HepG2 (cell line): ENCODE measurements around the gene ABHD6. TPM values are rescaled to one million over a fixed set of nuclear protein-coding genes. Genes with fewer than 3 reads are reported as not detected.
A peak's percentile ranks its signal among the peaks of the same experiment; 100 is the strongest.

Experiments
- CHD2 ChIP-seq: IDR thresholded peaks from 2 replicates; pipeline ENCODE4 v1.6.1; 2011; ENCODE audit warnings: low read depth, low read length, improper control_type of control experiment
- DMAP1 ChIP-seq: IDR thresholded peaks from 2 replicates; pipeline ENCODE4 v1.6.1; 2016
- IKZF4 ChIP-seq: sonication (generic); formaldehyde crosslinking; IDR thresholded peaks from 2 replicates; pipeline ENCODE4 v1.5.1; 2020; ENCODE audit warnings: borderline replicate concordance, mild to moderate bottlenecking, low read depth, missing genetic modification reagents; ENCODE audit errors: not compliant biosample characterization
- MAX ChIP-seq: IDR thresholded peaks from 2 replicates; pipeline ENCODE4 v1.6.1; 2012; ENCODE audit warnings: inconsistent platforms
- MYPOP ChIP-seq: sonication (generic); formaldehyde crosslinking; IDR thresholded peaks from 2 replicates; pipeline ENCODE4 v1.8.1; 2023; ENCODE audit warnings: mild to moderate bottlenecking, moderate library complexity, missing genetic modification reagents
- NAIF1 ChIP-seq: sonication (generic); formaldehyde crosslinking; IDR thresholded peaks from 2 replicates; pipeline ENCODE4 v1.5.0; 2020; ENCODE audit warnings: mild to moderate bottlenecking, missing genetic modification reagents, borderline replicate concordance
- NFE2 ChIP-seq: sonication (generic); formaldehyde crosslinking; IDR thresholded peaks from 2 replicates; pipeline ENCODE4 v1.4.0; 2020; ENCODE audit warnings: missing genetic modification reagents
- NONO ChIP-seq, 2 experiments: fragments of 450-650 bp in 1 of 2; sonication (generic) in 1 of 2; formaldehyde crosslinking in 1 of 2; IDR thresholded peaks in 1 of 2; conservative IDR thresholded peaks in 1 of 2; 2 replicates each; pipeline versions ENCODE4 v1.6.1 to v1.8.0; 2017 to 2022; ENCODE audit warnings: mild to moderate bottlenecking in 1 of 2, missing genetic modification reagents in 1 of 2, moderate library complexity in 1 of 2
- RXRA ChIP-seq: sonication (generic); formaldehyde crosslinking; IDR thresholded peaks from 2 replicates; pipeline ENCODE4 v1.5.1; 2020; ENCODE audit warnings: missing genetic modification reagents
- SNAPC5 ChIP-seq: sonication (generic); formaldehyde crosslinking; IDR thresholded peaks from 2 replicates; pipeline ENCODE4 v1.8.1; 2023; ENCODE audit warnings: mild to moderate bottlenecking, missing genetic modification reagents, borderline replicate concordance
- USF2 ChIP-seq, 2 experiments: sonication (generic) in 1 of 2; formaldehyde crosslinking in 1 of 2; IDR thresholded peaks; 2 replicates each; pipeline versions ENCODE4 v1.5.1 to v1.6.1; 2011 to 2020; ENCODE audit warnings: borderline replicate concordance in 1 of 2, low read depth in 1 of 2, low read length in 1 of 2, mild to moderate bottlenecking in 1 of 2, missing genetic modification reagents in 1 of 2, moderate library complexity in 1 of 2
- ZNF10 ChIP-seq: sonication (generic); formaldehyde crosslinking; IDR thresholded peaks from 2 replicates; pipeline ENCODE4 v1.4.0; 2020; ENCODE audit warnings: mild to moderate bottlenecking, low read depth, missing genetic modification reagents, borderline replicate concordance
- ZNF205 ChIP-seq: IDR thresholded peaks from 2 replicates; pipeline ENCODE4 v1.6.1; 2018; ENCODE audit warnings: missing biosample characterization, missing genetic modification reagents
- ZNF607 ChIP-seq: sonication (generic); formaldehyde crosslinking; IDR thresholded peaks from 2 replicates; pipeline ENCODE4 v1.5.1; 2020; ENCODE audit warnings: missing genetic modification reagents, mild to moderate bottlenecking, borderline replicate concordance
- ZNF609 ChIP-seq: sonication (generic); formaldehyde crosslinking; IDR thresholded peaks from 2 replicates; pipeline ENCODE4 v1.4.0; 2020; ENCODE audit warnings: mild to moderate bottlenecking, missing genetic modification reagents, borderline replicate concordance
- ZNF672 ChIP-seq: sonication (generic); formaldehyde crosslinking; IDR thresholded peaks from 2 replicates; pipeline ENCODE4 v1.8.1; 2022; ENCODE audit warnings: missing genetic modification reagents
- ZNF740 ChIP-seq: sonication (generic); formaldehyde crosslinking; IDR thresholded peaks from 2 replicates; pipeline ENCODE4 v1.4.0; 2020; ENCODE audit warnings: missing genetic modification reagents
- ZNF772 ChIP-seq: sonication (generic); formaldehyde crosslinking; IDR thresholded peaks from 2 replicates; pipeline ENCODE4 v1.5.0; 2020; ENCODE audit warnings: mild to moderate bottlenecking, missing genetic modification reagents
- polyA plus RNA-seq, 8 experiments: library from polyadenylated mRNA; depleted of rRNA in 3 of 8; stranded (reverse) in 7 of 8; unstranded in 1 of 8; fragments of >200 nt; fragmentation: Illumina TruSeq in 4 of 8; extraction: Trizol in 4 of 8; gene quantifications; 2 replicates each; pipeline versions ENCODE4 v1.2.1 to v1.2.3, GENCODE V29; 2011 to 2016; ENCODE audit warnings: low read depth in 4 of 8, missing spikeins in 1 of 8, mixed read lengths in 1 of 8; ENCODE audit not compliant: insufficient read depth in 1 of 8
- total RNA-seq, 5 experiments: library from RNA; depleted of rRNA; stranded (reverse); fragments of >200 nt; fragmentation: Illumina TruSeq; extraction: Trizol; gene quantifications; 2 replicates each; pipeline ENCODE4 v1.2.3, GENCODE V29; 2016; ENCODE audit warnings: low read depth in 1 of 5

The ABHD6 gene
- total and polyA plus RNA-seq, 2 of the 13 experiments (the other 11 are each of a cell fraction or from before 2014, with no cell fraction given), result 9.0 to 17.2 TPM

- TF ChIP-seq IKZF4, result no peak
- TF ChIP-seq ZNF672 (CRISPR knock-in tag), result no peak
- no peak for TF ChIP-seq NONO (IDR thresholded peaks at IDR 0.05)
- TF ChIP-seq NONO (CRISPR knock-in tag; conservative IDR thresholded peaks at IDR 0.05), result 0 out of 2 replicates have a peak, but pooled peaks have one; percentile 32
- peak; percentile 27; the same call in 1 of the 2 replicates for TF ChIP-seq DMAP1 (CRISPR knock-in tag)
- TF ChIP-seq ZNF609 (CRISPR knock-in tag), result peak; percentile 89
- peak; percentile 91; the same call in 1 of the 2 replicates for TF ChIP-seq RXRA (CRISPR knock-in tag)
- 0 out of 2 replicates have a peak, but pooled peaks have one; percentile 24 for TF ChIP-seq ZNF607 (CRISPR knock-in tag)
- no peak for TF ChIP-seq NFE2 (CRISPR knock-in tag)
- no peak for TF ChIP-seq USF2 (IDR thresholded peaks at IDR 0.05; ENCODE audit: low read depth, low read length)
- TF ChIP-seq USF2 (CRISPR knock-in tag; IDR thresholded peaks at IDR 0.05; ENCODE audit: borderline replicate concordance), result no peak
- TF ChIP-seq ZNF10, result no peak
- peak; percentile 57 for TF ChIP-seq CHD2
- TF ChIP-seq SNAPC5 (CRISPR knock-in tag), result no peak
- no peak for TF ChIP-seq NAIF1 (CRISPR knock-in tag)
- TF ChIP-seq ZNF772 (CRISPR knock-in tag), result peak; percentile 73
- TF ChIP-seq ZNF205 (CRISPR knock-in tag), result peak; percentile 47; the same call in 1 of the 2 replicates
- TF ChIP-seq ZNF740, result no peak
- no peak for TF ChIP-seq MYPOP
- peak; percentile 17; the same call in 1 of the 2 replicates for TF ChIP-seq MAX
These were observed 48.6 kb upstream of the ABHD6 start (continued) for GRCh38 chr3:58188921-58189451.
